Glomerular endothelial cell (primary cell): Measurements from ENCODE around the gene SPTBN2. TPM values are rescaled to one million over a fixed set of nuclear protein-coding genes. Genes with fewer than 3 reads are reported as not detected.

Experiments used
- DNase-seq: peaks from one replicate; pipeline ENCODE4 v3.0.0-alpha.2; 2011; ENCODE audit warnings: low read depth, low spot score; ENCODE audit errors: extremely low read depth
- total RNA-seq: library from RNA; depleted of rRNA; stranded (reverse); fragments of >200 nt; gene quantifications from 2 replicates; pipeline ENCODE4 v1.2.3, GENCODE V29; 2015

SPTBN2 gene
- total RNA-seq, 1 donor from 2014 or later: 47.7 TPM

DNA sequence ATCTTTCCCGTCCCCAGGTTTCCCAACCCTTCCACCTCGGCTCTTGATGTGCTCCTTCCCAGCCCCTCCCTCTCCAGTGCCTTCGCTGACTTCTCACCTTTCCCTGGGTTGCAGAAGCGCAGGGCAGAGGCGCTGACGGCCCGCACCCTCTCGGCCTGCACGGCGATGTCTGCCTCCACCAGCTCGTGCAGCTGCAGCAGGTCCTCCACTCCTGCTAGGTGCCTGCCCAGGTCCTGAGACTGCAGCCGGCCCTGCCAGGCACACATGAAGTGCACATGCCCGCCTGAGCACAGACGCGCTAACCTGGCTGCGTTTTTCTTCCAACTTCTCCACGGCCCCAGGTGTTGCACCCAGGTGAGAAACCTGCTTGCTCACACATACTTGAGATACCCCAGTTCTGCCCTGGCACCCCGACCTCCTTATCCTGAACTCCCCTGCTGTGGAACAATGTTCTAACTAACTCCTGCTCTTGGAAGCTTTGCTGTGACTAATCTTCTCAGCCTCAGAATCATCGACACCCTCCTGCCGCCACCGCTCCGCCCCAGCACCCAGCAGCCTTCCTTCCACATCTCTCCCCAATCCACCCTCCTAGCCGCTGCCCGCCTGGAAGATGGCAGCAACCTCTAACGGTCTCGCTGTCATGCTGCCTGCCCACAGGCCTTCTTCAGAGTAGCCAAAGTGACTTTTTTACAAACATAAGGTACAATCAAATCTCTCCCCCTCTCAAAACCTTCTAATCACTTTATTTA lies 23.3 kb downstream of the SPTBN2 start:
- no peak for DNase-seq

GRCh38 chr11:66704659-66705360 lies 24.2 kb downstream of the SPTBN2 start:
- no peak for DNase-seq

DNA sequence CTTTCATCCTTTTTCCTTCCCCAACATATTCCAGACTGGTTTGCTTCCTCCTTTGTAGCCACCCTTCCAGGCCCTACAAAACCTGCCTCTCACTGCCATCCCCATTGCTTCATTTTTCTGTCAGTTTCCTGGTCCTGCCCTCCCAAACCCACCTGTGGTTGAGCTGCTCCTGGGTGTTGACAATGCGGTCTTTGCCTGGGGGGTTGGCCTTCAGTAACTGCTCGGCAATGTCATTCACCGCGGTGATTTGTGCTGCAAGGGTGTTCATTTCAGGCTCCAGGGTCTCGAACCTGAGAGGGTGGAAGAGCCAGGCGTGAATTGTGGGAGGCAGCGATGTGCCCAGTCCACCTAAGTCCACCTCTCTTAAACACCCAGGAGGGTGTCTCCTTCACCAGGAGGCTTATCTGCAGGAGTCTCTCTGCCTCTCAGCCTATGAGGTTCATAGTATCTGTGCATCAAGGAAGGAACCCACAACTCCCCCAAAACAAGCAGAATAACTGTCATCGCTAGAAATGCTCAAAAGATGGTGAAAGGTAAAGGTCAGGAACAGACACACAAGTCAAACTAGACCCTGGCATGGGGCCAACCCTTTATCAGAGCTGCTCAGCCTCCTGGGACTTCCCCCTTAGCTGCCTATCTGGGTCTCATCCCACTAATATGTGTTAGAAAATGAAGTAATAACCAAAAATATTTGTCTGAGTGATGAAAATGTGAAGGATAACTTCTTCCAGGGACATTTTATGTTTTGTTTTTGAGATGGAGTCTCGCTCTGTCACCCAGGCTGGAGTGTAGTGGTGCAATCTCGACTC lies 27.4 kb downstream of the SPTBN2 start:
- no peak for DNase-seq

GRCh38 chr11:66700742-66701141 lies 28.3 kb downstream of the SPTBN2 start:
- DNase-seq: no peak

GRCh38 chr11:66700337-66700736 lies 28.7 kb downstream of the SPTBN2 start:
- DNase-seq: no peak

- no peak for DNase-seq
Measured at GRCh38 chr11:66698491-66698890, 30.5 kb downstream of the SPTBN2 start.

- DNase-seq: no peak
Measured at GRCh38 chr11:66697988-66698387, 31.0 kb downstream of the SPTBN2 start.

DNA sequence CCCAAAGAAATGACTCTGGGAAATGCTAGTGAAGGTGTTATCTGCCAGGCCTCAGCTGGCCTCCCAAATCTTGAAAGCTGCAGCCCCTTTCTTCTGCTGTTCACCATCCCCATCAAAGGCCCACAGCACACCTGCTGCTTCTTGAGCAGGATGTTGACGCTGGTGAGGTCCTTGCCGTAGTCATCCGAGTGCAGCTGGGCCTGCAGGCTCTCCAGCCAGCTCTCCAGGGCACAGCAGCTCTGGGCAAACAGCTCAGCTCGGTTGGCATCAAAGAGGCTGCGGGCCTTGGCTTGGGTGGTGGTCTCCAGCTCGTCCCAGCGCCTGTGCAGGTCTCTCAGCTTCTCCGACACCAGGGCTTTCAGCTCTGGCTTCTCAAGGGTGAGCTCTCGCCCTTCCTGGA lies 32.9 kb downstream of the SPTBN2 start:
- no peak for DNase-seq

DNA sequence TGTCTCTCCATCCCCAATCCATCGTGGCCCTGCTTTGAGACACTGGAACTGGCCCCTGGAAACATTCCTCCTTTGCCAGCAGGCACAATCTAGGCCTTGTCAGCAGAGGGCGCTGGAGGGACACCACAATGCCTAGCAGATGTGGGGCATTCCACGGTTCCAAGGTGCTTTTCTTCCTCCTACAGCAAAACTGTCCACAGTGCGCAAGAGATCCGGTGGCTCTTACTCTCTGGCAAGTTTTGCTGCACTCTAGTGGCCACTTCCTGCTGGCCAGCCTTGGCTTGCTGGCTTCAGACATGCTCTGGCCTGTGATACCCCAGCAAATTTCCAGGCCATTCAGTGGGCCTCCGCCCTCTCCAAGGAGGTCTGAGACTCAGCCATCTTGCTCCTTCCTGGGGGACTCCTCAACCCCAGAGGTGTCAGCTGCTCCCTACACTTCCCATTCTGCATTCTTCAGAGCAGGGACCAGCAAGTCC lies 34.2 kb downstream of the SPTBN2 start:
- DNase-seq: peak; percentile 86

GRCh38 chr11:66694056-66694410 lies 35.0 kb downstream of the SPTBN2 start:
- DNase-seq: no peak

DNA sequence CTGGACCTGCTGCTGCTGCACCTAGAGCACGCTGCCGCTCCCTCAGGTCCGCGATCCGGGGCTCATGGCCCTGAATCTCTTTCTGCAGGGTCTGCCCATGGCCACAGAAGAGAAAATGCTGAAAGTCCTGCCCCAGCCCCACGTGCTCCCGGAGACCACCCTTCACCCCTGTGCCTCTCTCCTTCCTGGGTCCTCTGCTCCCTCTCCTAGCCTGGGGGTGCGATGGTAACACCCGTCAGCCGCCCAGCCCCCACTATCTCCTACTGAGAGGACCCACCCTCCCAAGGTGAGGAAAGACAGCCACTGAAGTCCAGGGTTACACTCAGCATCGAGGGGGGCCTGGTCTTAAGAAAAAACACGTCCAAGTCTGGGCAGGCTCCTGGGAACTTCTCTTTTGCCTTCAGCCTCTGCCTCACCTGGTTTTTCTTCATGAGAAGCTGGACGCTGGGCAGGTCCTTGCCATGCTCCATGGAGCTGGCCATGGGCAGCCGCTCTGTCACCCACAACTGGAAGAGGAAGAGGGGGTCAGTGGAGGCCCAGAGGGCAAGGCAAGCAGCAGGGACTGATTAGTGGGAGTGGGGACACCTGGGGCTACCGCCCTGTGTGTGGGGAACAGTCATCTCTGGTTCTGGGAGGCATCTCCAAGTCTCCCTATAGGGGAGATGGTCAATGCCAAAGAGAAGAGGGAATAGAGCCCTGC lies 35.5 kb downstream of the SPTBN2 start:
- no peak for DNase-seq

DNA sequence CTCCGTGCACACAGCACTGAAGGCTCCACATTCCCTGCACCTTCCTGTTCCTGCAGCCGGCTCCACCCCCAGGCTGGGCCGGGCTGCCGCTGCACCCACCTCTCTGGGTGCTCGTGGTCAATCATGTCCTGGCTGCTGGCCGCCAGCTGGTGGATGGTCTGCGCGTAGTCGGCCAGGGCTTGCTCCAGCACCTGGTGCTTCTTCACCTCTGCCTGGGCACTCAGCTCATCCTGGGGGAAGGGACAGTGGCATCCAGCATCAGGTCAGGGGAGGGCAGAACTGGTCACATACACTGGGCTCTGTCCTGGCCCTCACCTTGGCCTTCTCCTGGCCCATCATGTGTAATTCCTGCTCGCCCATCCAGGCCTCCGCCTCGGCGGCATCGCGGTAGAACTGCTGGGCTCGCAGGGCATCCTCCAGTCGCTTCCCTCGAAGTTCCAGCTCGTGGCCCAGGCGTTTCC lies 36.1 kb downstream of the SPTBN2 start:
- DNase-seq: no peak

- no peak for DNase-seq
Measured at GRCh38 chr11:66692446-66692845, 36.6 kb downstream of the SPTBN2 start.

DNA sequence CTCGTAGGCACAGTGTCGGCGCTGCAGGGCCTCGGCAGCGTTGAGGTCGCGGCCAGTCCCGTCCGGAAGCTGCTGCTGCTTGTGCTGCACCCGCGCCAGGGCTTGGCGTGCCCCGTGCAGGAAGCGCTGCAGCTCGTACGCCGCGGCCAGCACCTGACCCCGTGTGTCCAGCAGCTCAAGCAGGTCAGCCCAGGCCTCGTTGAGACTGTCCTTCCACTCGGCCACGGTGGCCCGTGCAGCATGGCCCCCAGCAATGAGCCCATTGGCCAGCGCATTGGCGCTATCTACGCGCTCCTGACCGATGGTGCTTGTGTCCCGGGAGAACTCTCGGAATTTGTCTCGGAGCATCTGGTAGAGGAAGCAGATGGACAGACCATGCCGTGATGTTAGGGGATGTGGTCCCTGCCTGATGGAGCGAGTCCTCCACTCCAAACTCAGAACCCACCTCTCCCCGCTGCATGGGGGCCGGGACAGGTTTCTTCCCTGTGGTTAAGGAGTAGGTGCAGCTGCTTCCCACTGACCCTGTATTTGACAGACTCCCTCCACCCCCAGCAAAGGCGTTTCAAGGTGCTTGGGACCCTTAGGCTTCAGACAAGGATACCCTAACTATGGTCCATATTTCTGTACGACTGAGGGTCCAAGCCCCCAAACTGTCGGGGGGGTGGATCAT lies 37.6 kb downstream of the SPTBN2 start:
- no peak for DNase-seq

GRCh38 chr11:66689661-66690590 lies 39.1 kb downstream of the SPTBN2 start:
- no peak for DNase-seq

- DNase-seq: no peak
Measured at GRCh38 chr11:66688561-66689534, 40.2 kb downstream of the SPTBN2 start.

DNA sequence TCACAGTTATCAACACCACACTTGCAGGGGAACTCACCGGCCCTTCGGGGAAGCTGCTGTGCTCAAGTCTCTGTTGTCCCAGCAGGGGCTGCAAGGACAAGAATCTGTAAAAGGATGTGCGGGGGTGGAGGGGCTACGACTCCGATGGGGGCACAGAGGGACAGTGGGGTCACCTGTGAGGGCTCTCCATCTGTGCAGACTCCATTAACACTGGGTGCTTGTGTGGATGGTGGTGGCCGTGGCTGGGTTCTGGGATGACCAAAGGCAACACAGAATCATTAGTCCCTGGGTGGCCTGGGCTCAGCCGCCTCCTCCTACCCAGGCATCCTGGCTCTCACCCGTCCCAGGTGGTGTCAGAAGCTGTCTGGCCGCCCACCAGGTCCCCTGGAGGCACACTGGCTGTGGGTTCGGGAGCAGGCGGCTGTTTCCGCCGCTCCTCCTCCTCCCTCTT lies 41.2 kb downstream of the SPTBN2 start:
- DNase-seq: no peak
